Measurements from ENCODE around the gene LGALS9C.
"Not testable (repeated sequence)": the region's sequence is repeated elsewhere in the genome, so short reads cannot be mapped to it uniquely, and the experiment has no call there.

Gene LGALS9C

GRCh38 chr17:18526168-18526800, 49.7 kb downstream of the LGALS9C start:
- not testable (repeated sequence) for DNase-seq (ENCODE audit: insufficient read length, low spot score); FAIRE-seq

- FAIRE-seq, result not testable (repeated sequence)
Observed at GRCh38 chr17:18527354-18527753, 50.8 kb downstream of the LGALS9C start.

GRCh38 chr17:18528435-18528834, 51.8 kb downstream of the LGALS9C start:
- FAIRE-seq; DNase-seq (ENCODE audit: insufficient read length, low spot score): not testable (repeated sequence)

More at GRCh38 chr17:18527354-18527753, 50.8 kb downstream of the LGALS9C start:
- DNase-seq (ENCODE audit: insufficient read length, low spot score), result not testable (repeated sequence)

GRCh38 chr17:18528899-18529500, 52.4 kb downstream of the LGALS9C start:
- not testable (repeated sequence) for FAIRE-seq; DNase-seq (ENCODE audit: insufficient read length, low spot score)

- FAIRE-seq; DNase-seq (ENCODE audit: insufficient read length, low spot score): not testable (repeated sequence)
Observed at GRCh38 chr17:18530405-18530804, 53.8 kb downstream of the LGALS9C start.

- not testable (repeated sequence) for FAIRE-seq; DNase-seq (ENCODE audit: insufficient read length, low spot score)
Observed at GRCh38 chr17:18542234-18542633, 65.6 kb downstream of the LGALS9C start.

- DNase-seq (ENCODE audit: insufficient read length, low spot score), result not testable (repeated sequence)
Observed at GRCh38 chr17:18542907-18543306, 66.3 kb downstream of the LGALS9C start.

More at GRCh38 chr17:18542907-18543306, 66.3 kb downstream of the LGALS9C start:
- not testable (repeated sequence) for FAIRE-seq
